HG02642 (cell line): ENCODE data around the gene RLN3.

Experiments
- ATAC-seq: cut with Tn5 transposase; IDR thresholded peaks from one replicate; pipeline ENCODE4 v1.9.1; 2021; ENCODE audit warnings: mild to moderate bottlenecking; ENCODE audit not compliant: unreplicated experiment, poor library complexity

The RLN3 gene

DNA sequence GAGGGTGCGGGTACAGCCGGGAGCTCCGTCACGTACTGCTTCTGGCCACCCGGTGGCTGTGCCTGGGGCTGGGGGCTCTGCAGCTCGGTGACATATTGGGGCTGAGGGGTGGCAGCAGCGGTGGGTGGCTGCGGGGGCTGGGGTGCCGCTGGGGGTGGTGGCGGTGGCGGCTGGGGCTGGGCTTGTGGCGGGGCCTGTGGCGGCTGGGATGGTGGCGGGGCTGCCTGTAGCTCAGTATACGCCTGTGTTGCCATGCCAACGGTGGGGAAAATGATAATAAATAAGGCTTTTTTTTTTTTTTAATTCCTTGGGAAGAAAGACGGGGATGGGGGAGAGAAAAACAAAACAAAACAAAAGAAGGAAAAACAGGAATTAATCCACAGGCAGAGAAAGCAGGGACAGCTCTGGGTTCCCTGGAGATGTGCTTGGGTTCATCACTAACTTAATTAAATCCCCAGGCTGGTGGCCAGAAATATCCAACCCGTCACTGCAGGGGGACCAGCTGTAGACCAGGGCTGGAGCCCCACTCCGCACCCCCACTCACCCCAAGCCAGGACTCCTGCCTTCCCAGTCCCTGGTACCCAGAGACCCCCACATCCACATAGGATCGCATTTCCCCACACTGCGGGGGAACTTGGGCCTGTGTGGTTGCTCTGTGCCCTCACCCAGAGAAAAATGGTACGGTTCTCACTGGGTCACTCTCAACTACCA lies 34.2 kb upstream of the RLN3 start:
- ATAC-seq: no peak

DNA sequence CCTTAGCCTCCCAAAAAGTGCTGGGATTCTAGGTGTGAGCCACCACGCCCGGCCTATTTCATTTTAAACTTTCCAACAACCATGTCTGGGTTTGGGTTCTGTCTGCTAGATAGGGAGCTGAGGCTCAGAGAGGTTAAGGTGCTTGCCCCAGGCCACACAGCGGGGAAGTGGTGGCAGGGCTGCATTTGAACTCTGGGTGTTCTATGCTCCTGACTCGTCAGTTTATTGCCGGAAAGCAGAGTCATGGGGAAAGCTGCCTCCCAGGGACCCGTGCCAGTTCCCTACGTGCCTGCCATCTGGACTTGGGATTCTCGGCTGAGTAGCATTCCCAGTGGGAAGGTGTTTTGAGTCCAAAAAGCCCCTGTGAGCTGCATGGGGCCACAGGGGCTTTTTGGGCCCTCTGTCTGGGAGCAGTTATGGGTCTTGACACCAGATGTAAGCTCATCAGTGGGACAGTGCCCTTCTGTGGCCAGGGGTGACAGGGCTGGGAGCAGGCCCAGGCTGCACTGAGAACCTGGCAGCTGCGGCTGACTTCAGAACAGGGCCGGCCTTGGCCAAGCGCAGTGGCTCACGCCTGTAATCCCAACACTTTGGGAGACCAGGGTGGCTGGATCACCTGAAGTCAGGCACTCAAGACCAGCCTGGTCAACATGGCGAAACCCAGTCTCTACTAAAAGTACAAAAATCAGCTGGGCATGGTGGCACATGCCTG lies 32.8 kb upstream of the RLN3 start:
- no peak for ATAC-seq

DNA sequence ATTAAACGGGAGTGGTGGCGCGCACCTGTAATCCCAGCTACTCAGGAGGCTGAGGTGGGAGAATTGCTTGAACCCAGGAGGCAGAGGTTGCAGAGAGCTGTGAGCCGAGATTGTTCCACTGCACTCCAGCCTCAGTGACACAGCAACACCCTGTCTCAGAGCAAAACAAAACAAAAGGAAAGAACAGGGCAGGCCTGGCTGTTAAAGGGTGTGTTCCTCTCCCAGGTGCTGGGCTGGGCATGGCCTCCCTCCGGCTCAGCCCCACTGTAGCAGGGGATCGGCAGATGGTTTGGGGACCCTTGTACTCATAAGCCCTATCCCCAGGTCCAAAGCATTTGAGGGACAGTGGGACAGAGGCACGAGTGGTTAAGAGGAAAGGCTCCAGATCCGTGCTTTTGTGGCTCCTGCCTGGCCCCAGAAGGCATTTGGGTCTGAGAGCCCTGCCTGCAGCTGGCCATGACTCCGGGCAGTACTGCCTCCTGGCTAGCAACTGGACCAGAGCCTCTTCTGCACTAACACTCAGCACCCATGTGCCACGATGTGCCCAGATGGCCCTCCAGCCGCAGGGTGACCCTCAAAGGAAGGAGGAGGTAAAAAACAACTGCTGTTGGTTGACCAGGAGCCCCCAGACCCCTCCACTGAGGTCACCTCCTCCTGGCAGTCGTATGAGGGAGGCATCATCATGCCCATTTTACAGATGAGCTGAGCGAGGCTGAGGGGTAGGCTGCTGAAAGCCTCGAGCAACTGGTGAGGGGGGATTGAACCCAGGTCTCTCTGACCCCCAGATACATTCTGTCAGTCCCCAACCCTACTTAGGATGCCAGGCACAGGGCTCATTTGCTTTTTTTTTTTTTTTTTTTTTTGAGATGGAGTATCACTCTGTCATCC lies 31.8 kb upstream of the RLN3 start:
- ATAC-seq: no peak

DNA sequence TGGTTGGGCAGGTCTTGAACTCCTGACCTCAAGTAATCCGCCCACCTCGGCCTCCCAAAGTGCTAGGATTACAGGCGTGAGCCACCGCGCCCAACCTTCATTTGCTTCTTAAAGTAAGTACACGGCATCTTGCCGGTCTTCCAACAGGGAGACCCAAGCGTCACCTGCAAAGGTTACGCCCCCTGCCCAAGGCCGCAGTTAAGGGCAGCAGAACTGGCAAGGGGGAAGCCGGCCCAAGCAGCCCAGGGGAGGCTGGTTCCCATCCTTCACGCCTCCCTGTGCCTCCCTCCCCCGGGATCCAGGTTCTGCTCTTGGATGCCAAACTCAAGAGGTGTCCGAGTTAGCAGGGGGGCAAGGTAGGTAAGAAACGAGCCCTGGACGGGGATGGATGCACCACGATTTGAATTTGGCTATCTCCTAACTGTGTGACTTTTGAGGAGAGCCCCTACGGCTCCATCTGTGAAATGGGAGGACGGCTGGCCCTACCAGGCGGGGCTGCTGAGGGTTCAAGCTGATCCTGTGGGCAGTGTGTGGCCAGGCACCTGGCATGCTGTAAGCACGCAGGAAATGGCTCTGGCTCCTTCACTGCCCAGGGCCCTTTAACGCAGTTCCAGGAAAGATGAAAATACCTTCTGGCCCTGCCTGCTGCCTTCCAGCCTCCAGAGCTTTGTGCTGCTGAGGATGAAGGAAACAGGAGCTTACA lies 30.9 kb upstream of the RLN3 start:
- no peak for ATAC-seq

DNA sequence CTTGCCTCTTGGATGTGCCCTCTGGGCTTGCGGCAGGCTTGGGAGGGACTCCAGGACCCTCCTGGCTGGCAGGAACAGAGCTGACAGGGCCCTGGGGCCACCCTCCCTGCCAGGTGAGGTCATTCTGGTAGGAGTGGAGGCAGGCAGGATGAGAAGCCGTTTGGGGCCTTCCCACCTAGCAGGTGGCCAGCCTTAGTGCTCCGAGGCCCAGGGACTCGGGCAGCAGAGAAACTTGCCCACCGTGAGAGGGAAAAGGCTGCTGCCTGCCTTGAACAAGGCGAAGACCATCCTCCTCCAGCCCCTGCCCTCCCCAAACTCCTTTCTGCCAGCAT lies 30.4 kb upstream of the RLN3 start:
- ATAC-seq: no peak

DNA sequence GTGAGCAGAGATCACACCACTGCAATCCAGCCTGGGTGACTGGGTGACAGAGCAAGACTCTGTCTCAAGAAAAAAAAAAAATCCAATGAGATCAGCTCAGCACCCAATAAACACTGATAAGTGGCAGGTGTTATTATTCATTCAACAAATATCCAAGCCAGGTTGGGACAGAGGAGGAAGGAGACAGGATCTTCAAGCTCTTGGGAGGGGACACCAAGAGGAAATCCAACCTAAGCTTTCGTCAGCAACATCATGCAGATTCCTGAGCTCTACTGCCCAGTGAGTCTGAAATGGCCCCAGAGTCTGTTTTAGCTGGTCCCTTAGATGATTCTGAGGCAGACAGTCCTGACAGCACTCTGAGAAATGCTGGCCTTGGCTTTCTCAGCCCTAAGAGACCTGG lies 29.5 kb upstream of the RLN3 start:
- no peak for ATAC-seq

DNA sequence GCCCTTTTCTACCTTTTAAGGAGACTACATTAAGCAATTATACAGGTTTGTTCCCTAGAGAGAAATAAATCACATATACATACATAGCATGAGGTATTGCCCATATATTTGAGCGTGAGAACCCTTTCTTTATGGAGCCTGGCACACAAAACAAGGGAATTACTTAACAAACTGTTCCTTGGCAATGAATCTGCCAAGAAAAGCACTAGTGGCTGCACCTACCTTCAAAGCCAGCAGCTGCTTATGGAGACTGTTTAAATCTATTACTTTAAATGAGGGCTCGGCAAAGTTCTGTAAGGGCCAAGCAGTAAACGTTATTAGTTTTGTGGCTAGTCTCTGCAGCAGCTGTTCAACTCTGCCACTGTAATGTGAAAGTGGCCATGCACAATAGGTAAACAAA lies 28.9 kb upstream of the RLN3 start:
- ATAC-seq: no peak

DNA sequence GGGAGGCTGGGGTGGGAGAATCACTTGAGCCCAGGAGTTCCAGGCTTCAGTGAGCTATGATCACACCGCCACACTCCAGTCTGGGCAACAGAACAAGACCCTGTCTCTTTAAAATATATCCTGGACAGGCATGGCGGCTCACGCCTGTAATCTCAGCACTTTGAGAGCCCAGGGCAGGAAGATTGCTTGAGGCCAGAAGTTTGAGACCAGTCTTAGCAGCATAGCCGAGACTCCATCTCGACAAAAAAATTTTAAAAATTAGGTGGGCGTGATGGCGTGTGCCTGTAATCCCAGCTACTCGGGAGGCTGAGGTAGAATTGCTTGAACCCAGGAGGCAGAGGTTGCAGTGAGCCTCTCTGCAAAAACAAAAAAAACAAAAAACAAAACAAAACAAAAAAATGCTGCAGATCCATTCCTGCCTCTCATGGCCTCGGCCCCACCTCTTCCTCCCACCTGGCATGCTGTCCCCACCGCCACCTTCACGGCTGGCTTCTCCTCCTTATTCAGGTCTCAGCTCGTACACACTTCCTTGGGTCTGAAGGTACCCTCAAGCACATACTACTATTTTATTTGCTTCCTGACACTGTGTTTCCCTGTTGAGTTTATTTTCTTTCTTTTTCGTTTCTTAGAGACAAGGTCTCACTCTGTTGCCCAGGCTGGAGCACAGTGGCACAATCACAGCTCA lies 27.1 kb upstream of the RLN3 start:
- no peak for ATAC-seq

DNA sequence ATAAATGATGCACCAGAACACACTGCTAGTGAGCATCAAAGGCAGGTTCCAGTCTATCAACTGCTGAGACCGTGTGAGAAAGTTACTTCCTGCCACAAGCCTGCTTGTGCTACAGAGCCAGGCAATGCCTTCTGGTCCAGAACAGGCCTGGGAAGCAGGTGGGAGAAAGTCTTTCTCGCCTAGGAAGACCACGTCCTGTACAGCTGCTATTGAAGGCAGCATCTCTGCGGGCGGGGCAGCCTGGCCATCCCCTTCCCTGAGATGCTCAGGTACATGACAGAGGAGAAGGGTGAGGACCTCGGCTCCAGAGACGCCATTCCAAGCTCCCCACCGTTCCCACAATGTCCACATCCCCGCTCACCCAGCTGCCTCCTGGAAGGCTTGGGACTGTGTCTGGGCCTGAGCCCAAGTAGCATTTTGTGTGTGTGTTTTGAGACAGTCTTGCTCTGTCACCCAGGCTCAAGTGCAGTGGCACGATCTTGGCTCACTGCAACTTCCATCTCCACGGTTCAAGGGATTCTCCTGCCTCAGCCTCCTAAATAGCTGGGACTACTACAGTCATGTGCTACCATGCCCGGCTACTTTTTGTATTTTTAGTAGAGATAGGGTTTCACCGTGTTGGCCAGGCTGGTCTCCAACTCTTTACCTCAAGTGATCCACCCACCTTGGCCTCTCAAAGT lies 25.2 kb upstream of the RLN3 start:
- ATAC-seq: no peak

DNA sequence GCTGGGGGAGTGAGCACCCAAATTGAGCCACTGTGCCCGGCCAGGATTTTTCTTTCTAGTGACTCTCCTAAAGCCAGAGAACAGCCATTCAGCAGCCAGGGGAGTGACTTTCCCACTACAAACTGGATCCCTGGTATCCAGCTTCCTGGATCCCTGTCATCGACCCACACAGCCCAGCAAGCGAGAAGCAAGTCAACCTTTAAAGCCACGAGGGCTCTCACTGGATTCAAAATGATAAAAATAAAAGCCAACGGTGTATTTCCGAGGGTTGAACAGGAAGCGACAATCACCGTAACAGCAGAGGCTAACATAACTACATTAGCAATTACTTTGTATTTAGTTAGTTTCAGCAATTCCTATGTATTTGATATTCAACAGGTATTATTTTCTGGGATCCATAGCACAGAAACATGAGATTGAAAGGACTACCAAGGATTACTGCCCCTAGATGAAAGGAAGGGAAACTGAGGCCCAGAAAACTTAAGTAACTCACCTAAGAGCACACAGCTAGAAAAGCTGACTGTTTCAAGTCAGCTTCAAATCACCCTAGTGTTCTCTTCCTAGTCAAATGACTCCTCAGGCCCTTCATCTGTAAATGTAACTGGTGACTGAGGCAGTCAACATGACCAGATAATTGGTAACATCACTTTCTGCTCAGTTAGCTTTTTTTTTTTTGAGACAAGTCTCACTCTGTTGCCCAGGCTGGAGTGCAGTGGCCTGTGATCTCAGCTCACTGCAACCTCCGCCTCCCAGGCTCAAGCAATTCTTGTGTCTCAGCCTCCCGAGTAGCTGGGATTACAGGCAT lies 24.5 kb upstream of the RLN3 start:
- no peak for ATAC-seq

DNA sequence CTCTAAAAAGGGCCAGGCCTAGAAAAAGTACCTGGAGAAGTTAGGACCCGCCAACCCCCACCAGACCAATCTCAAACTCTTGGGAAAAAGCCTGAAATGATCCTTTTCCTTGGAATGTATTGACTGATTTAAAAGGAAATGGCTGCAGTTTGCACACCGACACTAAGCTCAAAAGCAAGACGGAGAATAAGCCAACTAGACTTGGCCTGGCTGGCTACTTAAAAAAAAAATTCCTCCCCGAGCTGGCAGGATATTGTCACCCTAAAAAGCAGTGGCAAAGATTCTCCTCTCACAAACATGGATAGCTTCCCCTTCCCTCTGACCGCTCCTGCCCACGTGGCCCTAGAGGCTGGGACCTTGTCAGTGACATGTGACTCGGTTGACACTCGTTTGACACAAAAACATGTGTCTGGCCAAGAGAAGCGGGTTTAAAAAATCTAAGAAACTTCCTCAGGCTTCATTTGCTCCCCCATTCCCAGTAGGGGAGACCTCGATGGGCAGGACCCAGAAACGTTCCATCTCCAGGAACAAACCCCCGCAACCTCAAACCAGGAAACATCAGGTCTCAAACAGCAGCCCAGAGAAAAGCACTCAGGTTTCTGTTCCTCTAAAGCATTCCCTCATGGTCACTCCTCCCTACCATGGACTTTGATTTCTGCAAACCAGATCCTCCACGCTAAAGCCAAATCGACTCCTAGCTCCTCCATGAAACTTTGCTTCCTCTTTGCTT lies 23.2 kb upstream of the RLN3 start:
- ATAC-seq: no peak

DNA sequence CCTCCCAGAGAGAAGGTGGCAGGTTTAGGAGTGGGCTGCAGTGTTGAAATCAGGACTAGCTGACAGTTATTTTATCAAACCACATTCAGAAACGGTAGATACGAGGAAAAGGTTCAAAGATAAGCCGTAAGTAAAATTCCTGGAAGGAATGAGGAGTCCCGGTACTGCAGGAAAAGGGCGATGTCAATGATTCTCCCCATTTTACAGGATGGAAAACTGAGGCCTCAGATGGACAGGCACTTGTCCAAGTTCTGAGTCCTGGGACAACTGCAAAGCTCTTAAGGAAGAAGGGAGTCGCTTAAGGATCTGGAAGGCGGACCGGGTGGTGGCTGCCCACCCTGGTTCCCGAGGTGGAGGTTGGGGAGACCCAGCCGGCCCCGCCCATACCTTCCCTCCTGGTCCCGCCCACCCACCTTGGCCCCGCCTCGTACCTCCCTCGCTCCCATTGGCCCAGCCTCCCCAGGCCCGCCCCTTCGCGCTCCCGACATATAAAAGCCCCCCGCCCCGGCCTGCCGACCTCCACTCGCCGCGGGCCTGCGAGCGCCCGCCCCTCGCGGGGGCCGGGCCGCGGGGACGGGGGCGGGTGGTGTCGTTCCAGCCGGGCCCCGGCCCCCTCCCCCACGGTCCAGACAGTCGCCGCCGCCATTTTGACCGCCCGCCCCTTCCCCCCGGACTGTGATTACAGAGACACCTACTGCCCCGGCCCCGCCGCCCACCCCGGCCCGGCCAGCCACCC lies 22.4 kb upstream of the RLN3 start:
- peak; percentile 34 for ATAC-seq

DNA sequence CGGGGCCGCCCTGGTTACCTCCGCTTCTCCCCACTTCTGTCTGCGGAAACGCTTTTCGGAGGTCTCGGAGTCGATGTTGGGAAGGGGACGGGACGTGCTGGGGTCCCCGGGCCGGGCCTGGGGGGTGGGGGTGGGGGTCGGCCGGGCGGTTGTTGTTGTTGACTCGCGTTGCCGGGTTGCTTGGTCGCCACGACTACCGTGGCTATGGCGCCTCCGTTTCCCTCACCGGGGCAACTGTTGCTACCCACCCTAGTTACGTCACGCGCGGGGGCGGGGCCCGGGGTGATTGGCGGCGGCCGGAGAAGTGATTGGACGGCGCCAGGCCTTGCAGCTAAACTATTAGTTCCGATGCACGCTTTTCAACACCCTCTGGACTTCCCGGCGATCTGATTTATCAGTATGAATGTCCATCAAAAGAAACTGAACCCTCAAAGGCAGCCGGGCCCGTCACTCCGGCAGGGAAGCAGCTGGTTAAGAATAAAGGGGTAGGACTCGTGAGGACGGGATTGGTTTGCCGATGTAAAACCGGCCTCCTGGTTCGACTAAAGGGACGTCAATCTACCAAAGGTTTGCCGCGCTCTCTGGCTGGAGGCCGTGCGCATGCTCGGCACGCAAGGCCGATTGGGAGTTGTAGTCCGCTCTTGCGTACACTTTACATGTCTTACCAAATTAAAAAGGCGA lies 21.7 kb upstream of the RLN3 start, which contains the start of gene RFX1:
Gene RFX1 (minus strand): TSS at position 236 of the 681 bp plus-strand sequence. CDS start 12,477 bp downstream, outside the sequence.
- peak; percentile 78 for ATAC-seq

DNA sequence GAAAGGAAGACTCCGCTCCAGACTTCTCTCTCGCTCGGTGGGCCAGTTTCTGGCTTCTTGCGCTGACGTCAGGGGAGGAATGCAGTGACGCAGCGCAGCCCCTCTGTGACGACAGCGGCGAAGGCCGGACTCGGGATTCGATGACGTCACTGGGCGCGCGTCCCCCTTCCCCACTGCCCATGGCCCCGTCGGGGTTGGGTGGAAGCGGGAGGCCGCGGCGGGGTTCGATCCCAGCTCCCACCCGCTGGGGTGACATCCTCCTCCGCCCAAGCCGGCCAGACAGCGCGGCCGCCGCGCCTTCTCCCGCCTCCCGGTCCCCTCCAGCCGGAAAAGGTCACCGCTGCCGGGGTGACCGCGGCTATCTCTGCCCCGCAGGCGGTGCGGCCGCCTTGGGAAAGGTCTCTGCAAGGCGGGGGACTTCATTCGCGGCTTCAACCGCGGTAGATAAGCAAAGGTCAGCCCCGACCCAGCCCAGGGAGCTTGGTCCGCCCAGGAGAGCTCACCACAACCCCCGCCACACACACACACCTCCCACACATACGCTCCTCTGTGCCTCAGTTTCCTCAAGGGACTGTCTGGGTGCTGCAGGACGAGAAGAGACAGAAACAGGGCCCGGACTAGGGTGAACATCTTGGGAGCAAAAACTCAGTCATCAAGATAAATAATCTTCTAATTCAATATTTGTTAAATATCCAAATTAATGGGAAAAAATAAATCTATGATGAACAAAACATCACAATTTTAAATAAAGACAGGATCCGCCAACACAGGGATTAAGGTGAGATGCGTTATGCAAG lies 21.0 kb upstream of the RLN3 start:
- ATAC-seq: peak; percentile 46

DNA sequence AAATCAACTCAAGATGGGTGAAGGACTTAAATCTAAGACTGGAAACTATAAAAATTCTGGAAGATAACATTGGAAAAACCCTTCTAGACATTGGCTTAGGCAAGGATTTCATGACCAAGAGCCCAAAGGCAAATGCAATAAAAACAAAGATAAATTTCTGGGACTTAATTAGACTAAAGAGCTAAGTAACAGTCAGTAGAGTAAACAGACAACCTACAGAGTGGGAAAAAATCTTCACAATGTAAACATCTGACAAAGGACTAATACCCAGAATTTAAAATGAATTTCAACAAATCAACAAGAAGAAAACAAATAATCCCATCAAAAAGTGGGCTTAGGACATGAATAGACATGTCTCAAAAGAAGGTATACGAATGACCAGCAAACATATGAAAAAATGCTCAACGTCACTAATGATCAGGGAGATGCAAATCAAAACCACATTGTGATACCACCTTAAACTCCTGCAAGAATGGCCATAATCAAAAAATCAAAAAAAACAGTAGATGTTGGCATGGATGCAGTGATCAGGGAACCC lies 15.5 kb upstream of the RLN3 start:
- ATAC-seq: no peak
